Psoas muscle (tissue), 8 donors: Measurements from ENCODE around the gene HOXD8. TPM values are rescaled to one million over a fixed set of nuclear protein-coding genes. Genes with fewer than 3 reads are reported as not detected.

ENCODE experiments used
- ATAC-seq, 4 donors: fragments of 200-7000 bp; cut with Tn5 transposase; one replicate each; pipeline ENCODE4 v1.9.1; 2020; ENCODE audit warnings: moderate library complexity in 3 of 4, mild to moderate bottlenecking in 2 of 4
- DNase-seq, 2 donors: peaks; one replicate each; pipeline ENCODE4 v3.0.0-alpha.2; 2020
- H3K27ac ChIP-seq: fragments of 200-600 bp; one replicate; pipeline ENCODE4 v1.8.0; 2022
- H3K27me3 ChIP-seq, 3 donors: fragments of 200-600 bp in 1 of 3; one replicate each; pipeline versions ENCODE4 v1.6.1 to v1.8.0; 2013 to 2022; ENCODE audit warnings: low read length in 2 of 3, mild to moderate bottlenecking in 2 of 3, moderate library complexity in 1 of 3; ENCODE audit not compliant: insufficient read depth in 3 of 3
- H3K36me3 ChIP-seq, 2 donors: fragments of 200-600 bp in 1 of 2; one replicate each; pipeline versions ENCODE4 v1.6.1 to v1.8.0; 2013 to 2022; ENCODE audit warnings: low read depth in 1 of 2, mild to moderate bottlenecking in 1 of 2, moderate library complexity in 1 of 2; ENCODE audit not compliant: insufficient read depth in 1 of 2
- H3K4me1 ChIP-seq: fragments of 200-600 bp; one replicate; pipeline ENCODE4 v1.8.0; 2022
- H3K4me3 ChIP-seq: fragments of 200-600 bp; one replicate; pipeline ENCODE4 v1.8.0; 2022; ENCODE audit warnings: mild to moderate bottlenecking
- H3K9me3 ChIP-seq: fragments of 200-600 bp; one replicate; pipeline ENCODE4 v1.8.0; 2022
- CTCF ChIP-seq: fragments of 200-600 bp; IDR thresholded peaks from one replicate; pipeline ENCODE4 v1.8.0; 2022; ENCODE audit warnings: antibody characterized with exemption
- WGBS, 3 donors: extraction: QIAGEN DNeasy Blood & Tissue Kit; methylation state at CpG; one replicate each; pipeline versions ENCODE4 v1.1.6 to v1.1.7; 2013; 5-methylcytosine and 5-hydroxymethylcytosine counted together
- intact Hi-C, 2 donors: fragments of 100-400 bp; cut with DNase I; formaldehyde crosslinking; loops; one replicate each; pipeline versions ENCODE4 v1.11.0 to v1.14.2; 2022
- polyA plus RNA-seq, 3 donors: library from polyadenylated mRNA; stranded (reverse); fragments of 200-250 nt; gene quantifications; one replicate each; pipeline ENCODE4 v1.2.3, GENCODE V29; 2013
- total RNA-seq, 4 donors: library from RNA; stranded (reverse); fragmentation: NEBNext Ultra II Directional in 2 of 4; extraction: Animal tissue kit (Norgen Biotek cat#: 25700) in 2 of 4; gene quantifications; one replicate each; pipeline versions ENCODE4 v1.2.1 to v1.2.4, GENCODE V29; 2021 to 2023
- donor health status: healthy with polysubstance abuse.
- donor health status: DM: no; HTN: no; CAD: no; lungs with moderate emphysema.
- donor health status: Bipolar disorder and iron deficiency.
- donor health status: healthy.
- donor health status: DM: yes; HTN: yes; CAD: no.
- donor health status: DM: no; HTN: no; CAD: no.
- donor health status: DM: no; HTN: no; CAD: no.
- donor health status: DM: yes; HTN: yes; CAD: no.

HOXD8 gene
- total and polyA plus RNA-seq, 7 donors = 3.3 to 52.5 (median 12.9) TPM

- intact Hi-C loops = loop anchor here in 1 of 2 donors (5.0 kb wide), 1 partner anchor 38 kb away; no protein-coding TSS in a partner anchor
- Histone ChIP-seq H3K36me3 (no peaks in the 10 kb centered on the region), H3K4me3 (no peak overlapping the region), H3K9me3 (no peaks in the 10 kb centered on the region), H3K27ac (no peak overlapping the region), H3K4me1 (peaks cover 2% of the 10 kb centered on the region), H3K27me3 (peaks cover 4 to 100% (median 62%) of the 10 kb centered on the region in 3 donors)
- 49 to 73% (median 70%) methylated on average over 15 to 16 of the region's 16 CpGs for WGBS, 3 donors
- no peak for DNase-seq
- TF ChIP-seq CTCF = no peak
- ATAC-seq = no peak
Observed at GRCh38 chr2:176114930-176115625, 14.4 kb upstream of the HOXD8 start.

GRCh38 chr2:176115883-176116813 lies 13.4 kb upstream of the HOXD8 start, which contains the start of gene HOXD10:
HOXD10 (plus strand) TSS chr2:176116778; CDS start chr2:176116834, 56 bp downstream.
- WGBS, 3 donors = 9 to 12% (median 10%) methylated on average over 56 to 66 of the region's 66 CpGs
- Histone ChIP-seq H3K36me3 (no peaks in the 10 kb centered on the region), H3K27me3 (peaks cover 7 to 100% (median 69%) of the 10 kb centered on the region in 3 donors), H3K27ac (no peak within 1 kb of the TSS), H3K4me3 (peak within 1 kb of the TSS; percentile 23), H3K9me3 (no peaks in the 10 kb centered on the region), H3K4me1 (peaks cover 2% of the 10 kb centered on the region)
- ATAC-seq (peak; percentile 71 to 90 (median 82)), DNase-seq (peak in 1 of 2 donors; percentile 81)
- peak; percentile 23 for TF ChIP-seq CTCF
- intact Hi-C loops = no loop called here

GRCh38 chr2:176117162-176117822 lies 12.2 kb upstream of the HOXD8 start:
- H3K27ac ChIP-seq = no peak overlapping the region
- no peak for TF ChIP-seq CTCF
- WGBS, 3 donors = 9 to 14% (median 13%) methylated on average over 39 to 40 of the region's 40 CpGs
- H3K36me3 ChIP-seq = no peaks in the 10 kb centered on the region
- ATAC-seq = no peak
- intact Hi-C loops = no loop called here
- H3K9me3 ChIP-seq = no peaks in the 10 kb centered on the region
- DNase-seq = no peak
- no peak overlapping the region for H3K4me3 ChIP-seq
- H3K4me1 ChIP-seq = peaks cover 2% of the 10 kb centered on the region
- peaks cover 7 to 96% (median 68%) of the 10 kb centered on the region in 3 donors for H3K27me3 ChIP-seq

- Histone ChIP-seq H3K9me3 (no peaks in the 10 kb centered on the region), H3K36me3 (no peaks in the 10 kb centered on the region), H3K27ac (no peak overlapping the region), H3K4me1 (peaks cover 2% of the 10 kb centered on the region), H3K27me3 (peaks cover 7 to 90% (median 62%) of the 10 kb centered on the region in 3 donors), H3K4me3 (no peak overlapping the region)
- DNase-seq (no peak), ATAC-seq (no peak)
- 18 to 27% (median 26%) methylated on average over 11 of the region's 11 CpGs for WGBS, 3 donors
- no peak for TF ChIP-seq CTCF
- intact Hi-C loops = no loop called here
Observed at GRCh38 chr2:176117823-176118371, 11.6 kb upstream of the HOXD8 start.
